Measurements from ENCODE around the gene RBM33.

Gene RBM33

GRCh38 chr7:155792315-155792960 lies 148.0 kb downstream of the RBM33 start:
- TF ChIP-seq CTCF (conservative IDR thresholded peaks at IDR 0.05), result no peak
- H3K27ac ChIP-seq, result no peak overlapping the region

- no peak for TF ChIP-seq CTCF (conservative IDR thresholded peaks at IDR 0.05)
Observed at GRCh38 chr7:155792999-155793560, 148.6 kb downstream of the RBM33 start.

GRCh38 chr7:155793720-155794119 lies 149.3 kb downstream of the RBM33 start:
- no peak for TF ChIP-seq CTCF (conservative IDR thresholded peaks at IDR 0.05)
- no peak overlapping the region for H3K27ac ChIP-seq

More at GRCh38 chr7:155792999-155793560, 148.6 kb downstream of the RBM33 start:
- no peak overlapping the region for H3K27ac ChIP-seq

- H3K27ac ChIP-seq, result no peak overlapping the region
- no peak for TF ChIP-seq CTCF (conservative IDR thresholded peaks at IDR 0.05)
Observed at GRCh38 chr7:155794196-155794595, 149.7 kb downstream of the RBM33 start.

GRCh38 chr7:155795401-155795800 lies 150.9 kb downstream of the RBM33 start:
- no peak for TF ChIP-seq CTCF (conservative IDR thresholded peaks at IDR 0.05)

GRCh38 chr7:155795951-155796350 lies 151.5 kb downstream of the RBM33 start:
- TF ChIP-seq CTCF (conservative IDR thresholded peaks at IDR 0.05), result no peak
- H3K27ac ChIP-seq, result no peak overlapping the region

More at GRCh38 chr7:155795401-155795800, 150.9 kb downstream of the RBM33 start:
- H3K27ac ChIP-seq, result no peak overlapping the region

GRCh38 chr7:155796381-155797261 lies 152.2 kb downstream of the RBM33 start:
- peak; percentile 96 for TF ChIP-seq CTCF (conservative IDR thresholded peaks at IDR 0.05)
- peak overlapping the region; percentile 40; the same call in 1 of the 2 replicates for H3K27ac ChIP-seq
